Type B pancreatic cell (in vitro differentiated cells): ENCODE measurements around the gene RBPJ. TPM values are rescaled to one million over a fixed set of nuclear protein-coding genes. Genes with fewer than 3 reads are reported as not detected.

Source experiments
- DNase-seq: peaks from one replicate; pipeline ENCODE4 v3.0.0; 2021; ENCODE audit warnings: mixed read lengths; ENCODE audit not compliant: unreplicated experiment; ENCODE audit errors: extremely low spot score
- H3K27ac Mint-ChIP-seq: 2 replicates; pipeline ENCODE4 v1.8.0; 2021; ENCODE audit warnings: mild to moderate bottlenecking, mixed read lengths
- H3K27me3 Mint-ChIP-seq: 2 replicates; pipeline ENCODE4 v1.8.0; 2021; ENCODE audit warnings: mixed read lengths
- H3K36me3 Mint-ChIP-seq: 2 replicates; pipeline ENCODE4 v1.8.0; 2021; ENCODE audit warnings: mixed read lengths
- H3K4me1 Mint-ChIP-seq: one replicate; pipeline ENCODE4 v1.8.0; 2021; ENCODE audit warnings: mixed read lengths; ENCODE audit not compliant: unreplicated experiment
- H3K4me3 Mint-ChIP-seq: 2 replicates; pipeline ENCODE4 v1.8.0; 2021; ENCODE audit warnings: mild to moderate bottlenecking, mixed read lengths
- H3K9me3 Mint-ChIP-seq: 2 replicates; pipeline ENCODE4 v1.8.0; 2021; ENCODE audit warnings: mixed read lengths
- CTCF ChIP-seq: fragments of 200-600 bp; sonication (generic); conservative IDR thresholded peaks from 2 replicates; pipeline ENCODE4 v1.5.0; 2021; ENCODE audit warnings: antibody characterized with exemption, mild to moderate bottlenecking
- total RNA-seq: library from RNA; stranded (reverse); gene quantifications from 2 replicates; pipeline ENCODE4 v1.2.1, GENCODE V29; 2021; ENCODE audit warnings: low replicate concordance

RBPJ gene
- total RNA-seq, 1 donor from 2014 or later, result 95.4 TPM

- Mint-ChIP-seq H3K27ac (no peak overlapping the region), H3K9me3 (no peaks in the 10 kb centered on the region), H3K27me3 (no peaks in the 10 kb centered on the region), H3K4me3 (no peak overlapping the region), H3K4me1 (peaks cover 28% of the 10 kb centered on the region), H3K36me3 (peaks cover 7% of the 10 kb centered on the region)
- no peak for TF ChIP-seq CTCF
- DNase-seq, result no peak
These were observed 42.1 kb downstream of the RBPJ start for GRCh38 chr4:26362745-26363439.

DNA sequence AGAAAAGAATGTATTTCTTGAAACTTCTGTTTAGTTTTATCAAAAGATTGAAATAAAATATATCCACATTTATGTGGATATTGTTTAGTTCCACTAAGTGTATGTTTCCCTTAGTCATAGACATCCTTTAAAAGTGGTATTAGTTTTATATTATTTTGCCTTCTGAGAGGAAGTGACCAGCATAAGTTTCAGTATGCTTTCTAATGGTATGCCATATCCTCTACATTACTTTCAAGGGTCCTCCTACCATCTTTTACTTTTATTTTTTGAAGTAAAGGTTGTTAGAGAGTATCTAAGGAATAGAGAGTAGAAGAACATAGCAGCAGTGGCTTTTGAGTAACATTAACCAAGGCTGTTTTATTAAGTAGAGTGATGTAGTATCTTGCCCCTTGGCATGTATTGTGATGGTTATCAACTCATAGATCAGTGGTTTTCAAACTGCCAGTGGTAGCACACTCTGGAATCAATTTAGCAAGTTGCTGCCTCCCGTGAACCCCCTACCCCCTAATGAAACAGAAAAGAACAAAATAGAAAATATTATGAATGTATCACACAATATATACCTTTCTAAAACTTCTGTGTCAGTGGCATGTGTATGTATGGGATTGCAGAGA, 44.8 kb downstream of the RBPJ start:
- Mint-ChIP-seq H3K4me3 (no peak overlapping the region), H3K27me3 (no peaks in the 10 kb centered on the region), H3K27ac (no peak overlapping the region), H3K9me3 (no peaks in the 10 kb centered on the region), H3K4me1 (peaks cover 49% of the 10 kb centered on the region), H3K36me3 (peaks cover 14% of the 10 kb centered on the region)
- TF ChIP-seq CTCF, result no peak
- DNase-seq, result no peak

- DNase-seq, result no peak
- no peaks in the 10 kb centered on the region for H3K9me3 Mint-ChIP-seq
- H3K4me3 Mint-ChIP-seq, result no peak overlapping the region
- peaks cover 46% of the 10 kb centered on the region for H3K4me1 Mint-ChIP-seq
- H3K36me3 Mint-ChIP-seq, result peaks cover 11% of the 10 kb centered on the region
- no peak overlapping the region for H3K27ac Mint-ChIP-seq
- H3K27me3 Mint-ChIP-seq, result no peaks in the 10 kb centered on the region
- no peak for TF ChIP-seq CTCF
These were observed 47.0 kb downstream of the RBPJ start for GRCh38 chr4:26367811-26368210.

DNA sequence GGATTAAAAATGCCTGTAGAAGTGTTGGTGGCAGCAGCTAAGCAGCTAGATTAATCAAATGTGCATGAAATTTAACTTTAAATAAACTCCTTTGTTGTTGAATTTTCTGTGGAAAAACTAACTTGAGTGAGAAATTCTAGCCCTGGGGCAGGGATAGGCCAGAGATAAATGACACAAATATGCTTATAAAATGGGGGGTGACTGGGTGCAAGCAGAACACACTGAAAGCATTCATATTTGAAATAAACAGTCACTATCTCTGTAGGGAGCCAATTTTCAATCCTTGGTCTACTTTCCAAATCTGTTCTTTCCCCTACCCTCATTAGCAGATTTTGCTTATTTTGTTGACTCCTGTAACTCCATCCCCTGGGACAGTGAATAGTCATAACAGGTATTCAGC, 47.9 kb downstream of the RBPJ start:
- Mint-ChIP-seq H3K9me3 (no peaks in the 10 kb centered on the region), H3K36me3 (peaks cover 11% of the 10 kb centered on the region), H3K27ac (no peak overlapping the region), H3K4me3 (no peak overlapping the region), H3K4me1 (peaks cover 52% of the 10 kb centered on the region), H3K27me3 (no peaks in the 10 kb centered on the region)
- no peak for DNase-seq
- TF ChIP-seq CTCF, result no peak

DNA sequence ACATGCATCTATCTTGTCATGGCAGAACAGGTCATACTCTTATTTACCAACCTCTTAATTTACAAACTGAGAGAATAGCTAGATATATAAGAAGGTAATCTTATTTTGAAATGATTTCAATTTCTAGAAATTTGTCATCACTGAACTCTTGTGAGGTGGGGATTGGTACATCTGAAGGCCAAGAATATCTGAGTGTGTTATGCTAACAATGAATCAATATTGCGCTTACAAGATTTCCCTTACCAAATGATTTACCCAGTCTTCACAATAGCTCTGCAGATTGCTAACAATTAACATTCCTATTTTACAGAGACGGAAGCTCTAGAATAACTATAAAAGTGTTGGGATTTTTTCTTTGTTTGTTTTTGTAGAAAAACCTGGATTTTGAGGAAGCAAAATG, 48.3 kb downstream of the RBPJ start:
- no peak for TF ChIP-seq CTCF
- peaks cover 52% of the 10 kb centered on the region for H3K4me1 Mint-ChIP-seq
- peaks cover 11% of the 10 kb centered on the region for H3K36me3 Mint-ChIP-seq
- H3K9me3 Mint-ChIP-seq, result no peaks in the 10 kb centered on the region
- H3K4me3 Mint-ChIP-seq, result no peak overlapping the region
- H3K27me3 Mint-ChIP-seq, result no peaks in the 10 kb centered on the region
- no peak for DNase-seq
- no peak overlapping the region for H3K27ac Mint-ChIP-seq
